H9 (cell line): ENCODE results near the gene ZNF221. TPM values are rescaled to one million over a fixed set of nuclear protein-coding genes. Genes with fewer than 3 reads are reported as not detected.

Experiments used
- DNase-seq: peaks from one replicate; pipeline ENCODE4 v3.0.0-alpha.2; 2017
- H2AFZ ChIP-seq: one replicate; pipeline ENCODE4 v1.6.1; 2013; ENCODE audit warnings: mild to moderate bottlenecking, low read length, control low read depth, moderate library complexity
- H2AK5ac ChIP-seq: 2 replicates; pipeline ENCODE4 v1.6.1; 2013; ENCODE audit warnings: low read length, control low read depth, mixed read lengths; ENCODE audit not compliant: insufficient read length
- H2BK120ac ChIP-seq: one replicate; pipeline ENCODE4 v1.6.1; 2013; ENCODE audit warnings: low read depth, mild to moderate bottlenecking, low read length, control low read depth, inconsistent platforms; ENCODE audit not compliant: poor library complexity, severe bottlenecking
- H2BK12ac ChIP-seq: 2 replicates; pipeline ENCODE4 v1.6.1; 2013; ENCODE audit warnings: low read length, control low read depth, mixed read lengths, low read depth; ENCODE audit not compliant: insufficient read length
- H2BK15ac ChIP-seq: 2 replicates; pipeline ENCODE4 v1.6.1; 2013; ENCODE audit warnings: low read depth, low read length, control low read depth
- H2BK20ac ChIP-seq: one replicate; pipeline ENCODE4 v1.6.1; 2013; ENCODE audit warnings: low read depth, mild to moderate bottlenecking, low read length, control low read depth, inconsistent platforms; ENCODE audit not compliant: poor library complexity, severe bottlenecking
- H2BK5ac ChIP-seq: 2 replicates; pipeline ENCODE4 v1.6.1; 2013; ENCODE audit warnings: low read length, control low read depth, mixed read lengths; ENCODE audit not compliant: insufficient read length
- H3K14ac ChIP-seq: 2 replicates; pipeline ENCODE4 v1.6.1; 2013; ENCODE audit warnings: low read length, control low read depth; ENCODE audit not compliant: insufficient read depth
- H3K18ac ChIP-seq: 2 replicates; pipeline ENCODE4 v1.6.1; 2013; ENCODE audit warnings: low read depth, mild to moderate bottlenecking, mixed read lengths, low read length, control low read depth; ENCODE audit not compliant: insufficient read length
- H3K23ac ChIP-seq: 2 replicates; pipeline ENCODE4 v1.6.1; 2013; ENCODE audit warnings: low read length, control low read depth, mixed read lengths, low read depth; ENCODE audit not compliant: insufficient read length
- H3K23me2 ChIP-seq: 2 replicates; pipeline ENCODE4 v1.6.1; 2013; ENCODE audit warnings: low read depth, mild to moderate bottlenecking, mixed read lengths, low read length, control low read depth; ENCODE audit not compliant: insufficient read length, poor library complexity, severe bottlenecking
- H3K27ac ChIP-seq: 2 replicates; pipeline ENCODE4 v1.5.1; 2013; ENCODE audit warnings: low read length, control low read depth, mixed read lengths, low read depth; ENCODE audit not compliant: insufficient read length
- H3K27me3 ChIP-seq: 2 replicates; pipeline ENCODE4 v1.6.1; 2013; ENCODE audit warnings: low read length, control low read depth, inconsistent platforms; ENCODE audit not compliant: insufficient read depth
- H3K4ac ChIP-seq: 2 replicates; pipeline ENCODE4 v1.6.1; 2013; ENCODE audit warnings: low read depth, mild to moderate bottlenecking, control low read depth, inconsistent platforms, low read length, moderate library complexity
- H3K4me1 ChIP-seq: 2 replicates; pipeline ENCODE4 v1.6.1; 2013; ENCODE audit warnings: low read length, control low read depth, inconsistent platforms; ENCODE audit not compliant: insufficient read depth
- H3K4me2 ChIP-seq: 2 replicates; pipeline ENCODE4 v1.6.1; 2013; ENCODE audit warnings: low read length, control low read depth, mixed read lengths; ENCODE audit not compliant: insufficient read length, insufficient read depth
- H3K56ac ChIP-seq: 2 replicates; pipeline ENCODE4 v1.6.1; 2013; ENCODE audit warnings: low read depth, mild to moderate bottlenecking, mixed read lengths, low read length, control low read depth; ENCODE audit not compliant: insufficient read length
- H3K79me1 ChIP-seq: 2 replicates; pipeline ENCODE4 v1.6.1; 2013; ENCODE audit warnings: low read depth, mild to moderate bottlenecking, moderate library complexity, low read length, control low read depth, inconsistent platforms; ENCODE audit not compliant: insufficient read depth, poor library complexity, severe bottlenecking
- H3K79me2 ChIP-seq: 2 replicates; pipeline ENCODE4 v1.6.1; 2013; ENCODE audit warnings: low read length, control low read depth, inconsistent platforms; ENCODE audit not compliant: insufficient read depth
- H3K9ac ChIP-seq: 2 replicates; pipeline ENCODE4 v1.6.1; 2013; ENCODE audit warnings: low read length, control low read depth, mixed read lengths; ENCODE audit not compliant: insufficient read length; ENCODE audit errors: extremely low read depth
- H3K9me3 ChIP-seq: one replicate; pipeline ENCODE4 v1.6.1; 2013; ENCODE audit warnings: low read depth, low read length, inconsistent platforms; ENCODE audit not compliant: control insufficient read depth
- H3T11ph ChIP-seq: one replicate; pipeline ENCODE4 v1.6.1; 2013; ENCODE audit warnings: mild to moderate bottlenecking, low read length, control low read depth, inconsistent platforms
- H4K20me1 ChIP-seq: one replicate; pipeline ENCODE4 v1.6.1; 2013; ENCODE audit not compliant: control insufficient read depth, insufficient read length, insufficient read depth
- H4K5ac ChIP-seq: 2 replicates; pipeline ENCODE4 v1.6.1; 2013; ENCODE audit warnings: low read depth, mild to moderate bottlenecking, mixed read lengths, low read length, control low read depth; ENCODE audit not compliant: insufficient read length
- H4K8ac ChIP-seq: replicated peaks from 2 replicates; pipeline ENCODE4 v1.6.1; 2013; ENCODE audit warnings: low read length, control low read depth, mixed read lengths, low read depth; ENCODE audit not compliant: insufficient read length
- H4K91ac ChIP-seq: 2 replicates; pipeline ENCODE4 v1.6.1; 2013; ENCODE audit warnings: low read depth, mild to moderate bottlenecking, moderate library complexity, mixed read lengths, low read length, control low read depth; ENCODE audit not compliant: insufficient read length
- H3K27ac Mint-ChIP-seq, 3 experiments: 2 replicates in 2 of 3; 3 replicates in 1 of 3; pipeline ENCODE4 v1.8.0; 2020 to 2021; ENCODE audit warnings: mixed read lengths in 3 of 3, mild to moderate bottlenecking in 1 of 3, moderate library complexity in 1 of 3
- H3K27me3 Mint-ChIP-seq: 2 replicates; pipeline ENCODE4 v1.8.0; 2021; ENCODE audit warnings: low read depth, mild to moderate bottlenecking, moderate library complexity, mixed read lengths
- H3K36me3 Mint-ChIP-seq, 3 experiments: 2 replicates in 2 of 3; 3 replicates in 1 of 3; pipeline ENCODE4 v1.8.0; 2020 to 2021; ENCODE audit warnings: low read depth in 3 of 3, mixed read lengths in 3 of 3; ENCODE audit not compliant: insufficient read depth in 1 of 3
- H3K4me1 Mint-ChIP-seq, 2 experiments: 2 replicates each; pipeline ENCODE4 v1.8.0; 2020; ENCODE audit warnings: mixed read lengths in 2 of 2
- H3K4me3 Mint-ChIP-seq, 2 experiments: 2 replicates in 1 of 2; 3 replicates in 1 of 2; pipeline ENCODE4 v1.8.0; 2020 to 2021; ENCODE audit warnings: mild to moderate bottlenecking in 2 of 2, mixed read lengths in 2 of 2, moderate library complexity in 1 of 2
- H3K9me3 Mint-ChIP-seq, 2 experiments: 2 replicates in 1 of 2; 3 replicates in 1 of 2; pipeline ENCODE4 v1.8.0; 2020; ENCODE audit warnings: mild to moderate bottlenecking in 2 of 2, mixed read lengths in 2 of 2, moderate library complexity in 1 of 2
- CTCF ChIP-seq: fragments of 200-600 bp; sonication (generic); conservative IDR thresholded peaks from 3 replicates; pipeline ENCODE4 v1.8.0; 2021; ENCODE audit warnings: antibody characterized with exemption, mild to moderate bottlenecking
- WGBS: extraction: QIAGEN DNeasy Blood & Tissue Kit; methylation state at CpG from one replicate; pipeline ENCODE4 v1.1.7; 2013; ENCODE audit warnings: missing lambda C conversion rate, low lambda C conversion rate, mixed read lengths; ENCODE audit not compliant: insufficient read length; ENCODE audit errors: extremely low coverage; 5-methylcytosine and 5-hydroxymethylcytosine counted together
- total RNA-seq: library from RNA; stranded (reverse); gene quantifications from 2 replicates; pipeline ENCODE4 v1.2.1, GENCODE V29; 2021

The ZNF221 gene
- total RNA-seq, 1 experiment from 2014 or later = 8.0 TPM

- Histone ChIP-seq H3K4me1 (no peaks in the 10 kb centered on the region), H3K4me2 (no peak overlapping the region), H3T11ph (no peak overlapping the region), H2BK12ac (no peak overlapping the region), H2AFZ (no peak overlapping the region), H2BK20ac (no peak overlapping the region), H3K27ac (no peak overlapping the region), H4K5ac (no peak overlapping the region), H3K4ac (no peak overlapping the region), H3K56ac (no peak overlapping the region), H3K9me3 (peaks cover 55% of the 10 kb centered on the region), H3K14ac (no peak overlapping the region), H3K18ac (no peak overlapping the region), H3K79me2 (no peaks in the 10 kb centered on the region), H4K20me1 (no peaks in the 10 kb centered on the region), H4K91ac (no peak overlapping the region), H3K23ac (no peak overlapping the region), H3K27me3 (no peaks in the 10 kb centered on the region), H3K23me2 (no peaks in the 10 kb centered on the region), H2BK120ac (no peak overlapping the region), H3K9ac (no peak overlapping the region), H2AK5ac (no peak overlapping the region), H4K8ac (no peak overlapping the region), H2BK5ac (no peak overlapping the region), H3K79me1 (peaks cover 3% of the 10 kb centered on the region), H2BK15ac (no peak overlapping the region)
- DNase-seq = no peak
- no peak for TF ChIP-seq CTCF
- H3K27me3 Mint-ChIP-seq = no peaks in the 10 kb centered on the region; the same call in none of the 2 replicates
- no peak overlapping the region for H3K4me3 Mint-ChIP-seq
- peaks cover 61 to 74% (median 67%) of the 10 kb centered on the region in 3 experiments for H3K36me3 Mint-ChIP-seq
- H3K9me3 Mint-ChIP-seq = peaks cover 64 to 72% of the 10 kb centered on the region in 2 experiments
- no peak overlapping the region for H3K27ac Mint-ChIP-seq
- no CpG with 5 or more reads among the region's 4 CpGs for WGBS
- no peaks in the 10 kb centered on the region for H3K4me1 Mint-ChIP-seq
These were observed 9.4 kb downstream of the ZNF221 start for GRCh38 chr19:43960411-43960810.
